SK-N-SH treated with all-trans-retinoic acid at 6 μM for 48 hours (cell line): ENCODE measurements around the gene CLEC4F.

Source experiments
- ATAC-seq: fragments of 200-7000 bp; cut with Tn5 transposase; 3 replicates; pipeline ENCODE4 v1.9.1; 2020; ENCODE audit warnings: mild to moderate bottlenecking, moderate library complexity
- BACH2 ChIP-seq: fragments of 250-450 bp; sonication (Bioruptor Pico); IDR thresholded peaks from 2 replicates; pipeline ENCODE4 v1.9.0; 2021; ENCODE audit warnings: mild to moderate bottlenecking, borderline replicate concordance
- CSDC2 ChIP-seq: fragments of 250-450 bp; sonication (Bioruptor Pico); IDR thresholded peaks from 2 replicates; pipeline ENCODE4 v1.5.0; 2020; ENCODE audit warnings: mild to moderate bottlenecking, moderate library complexity
- ESRRG ChIP-seq: fragments of 250-450 bp; sonication (Bioruptor Pico); IDR thresholded peaks from 2 replicates; pipeline ENCODE4 v1.6.1; 2021; ENCODE audit warnings: mild to moderate bottlenecking
- GLIS3 ChIP-seq: fragments of 250-450 bp; sonication (Bioruptor Pico); IDR thresholded peaks from 2 replicates; pipeline ENCODE4 v1.5.0; 2020; ENCODE audit warnings: mild to moderate bottlenecking, moderate library complexity
- ISL1 ChIP-seq: fragments of 250-450 bp; sonication (Bioruptor Pico); IDR thresholded peaks from 2 replicates; pipeline ENCODE4 v2.1.2; 2022; ENCODE audit warnings: mild to moderate bottlenecking, moderate library complexity
- OSR1 ChIP-seq: fragments of 250-450 bp; sonication (Bioruptor Pico); IDR thresholded peaks from 2 replicates; pipeline ENCODE4 v1.8.0; 2022; ENCODE audit warnings: moderate library complexity, mild to moderate bottlenecking, inconsistent platforms
- PPARA ChIP-seq: fragments of 250-450 bp; sonication (Bioruptor Pico); IDR thresholded peaks from 2 replicates; pipeline ENCODE4 v1.5.0; 2020; ENCODE audit warnings: mild to moderate bottlenecking, borderline replicate concordance
- RARB ChIP-seq: fragments of 250-450 bp; sonication (Bioruptor Pico); IDR thresholded peaks from 2 replicates; pipeline ENCODE4 v1.8.0; 2021; ENCODE audit warnings: mild to moderate bottlenecking, moderate library complexity
- SNAI2 ChIP-seq: fragments of 250-450 bp; sonication (Bioruptor Pico); IDR thresholded peaks from 2 replicates; pipeline ENCODE4 v1.5.0; 2020; ENCODE audit warnings: mild to moderate bottlenecking, moderate library complexity
- TCF4 ChIP-seq: fragments of 250-450 bp; sonication (Bioruptor Pico); IDR thresholded peaks from 2 replicates; pipeline ENCODE4 v1.8.0; 2021; ENCODE audit warnings: mild to moderate bottlenecking, moderate library complexity, borderline replicate concordance
- TOX ChIP-seq: fragments of 250-450 bp; sonication (Bioruptor Pico); IDR thresholded peaks from 2 replicates; pipeline ENCODE4 v1.8.0; 2021; ENCODE audit warnings: mild to moderate bottlenecking, moderate library complexity, borderline replicate concordance
- ZC3H10 ChIP-seq: fragments of 250-450 bp; sonication (Bioruptor Pico); IDR thresholded peaks from 2 replicates; pipeline ENCODE4 v1.5.1; 2021; ENCODE audit warnings: mild to moderate bottlenecking, moderate library complexity
- ZNF565 ChIP-seq: fragments of 450-650 bp; formaldehyde crosslinking; conservative IDR thresholded peaks from 2 replicates; pipeline ENCODE4 v1.5.0; 2020; ENCODE audit warnings: low read depth, mild to moderate bottlenecking, moderate library complexity
- ZNF70 ChIP-seq: fragments of 450-650 bp; formaldehyde crosslinking; IDR thresholded peaks from 2 replicates; pipeline ENCODE4 v1.5.0; 2020; ENCODE audit warnings: mild to moderate bottlenecking, moderate library complexity
- ZNF8 ChIP-seq: fragments of 450-650 bp; formaldehyde crosslinking; IDR thresholded peaks from 2 replicates; pipeline ENCODE4 v1.5.0; 2020; ENCODE audit warnings: mild to moderate bottlenecking, moderate library complexity
- TF ChIP-seq, protein P1 (sequence below): fragments of 250-450 bp; sonication (Bioruptor Pico); IDR thresholded peaks from 2 replicates; pipeline ENCODE4 v1.5.0; 2020; ENCODE audit warnings: mild to moderate bottlenecking, moderate library complexity
- TF ChIP-seq, protein P2 (sequence below): fragments of 250-450 bp; sonication (Bioruptor Pico); IDR thresholded peaks from 2 replicates; pipeline ENCODE4 v1.8.0; 2021; ENCODE audit warnings: low read depth, mild to moderate bottlenecking, moderate library complexity, borderline replicate concordance
- TF ChIP-seq, protein P3 (sequence below): fragments of 250-450 bp; sonication (Bioruptor Pico); IDR thresholded peaks from 2 replicates; pipeline ENCODE4 v1.5.1; 2020; ENCODE audit warnings: low read depth, mild to moderate bottlenecking, moderate library complexity
- TF ChIP-seq, protein P4 (sequence below): fragments of 250-450 bp; sonication (Bioruptor Pico); IDR thresholded peaks from 2 replicates; pipeline ENCODE4 v1.8.0; 2020; ENCODE audit warnings: mild to moderate bottlenecking, moderate library complexity, borderline replicate concordance
- TF ChIP-seq, protein P5 (sequence below): fragments of 250-450 bp; sonication (Bioruptor Pico); IDR thresholded peaks from 2 replicates; pipeline ENCODE4 v1.5.1; 2021; ENCODE audit warnings: mild to moderate bottlenecking, moderate library complexity

The CLEC4F gene

DNA sequence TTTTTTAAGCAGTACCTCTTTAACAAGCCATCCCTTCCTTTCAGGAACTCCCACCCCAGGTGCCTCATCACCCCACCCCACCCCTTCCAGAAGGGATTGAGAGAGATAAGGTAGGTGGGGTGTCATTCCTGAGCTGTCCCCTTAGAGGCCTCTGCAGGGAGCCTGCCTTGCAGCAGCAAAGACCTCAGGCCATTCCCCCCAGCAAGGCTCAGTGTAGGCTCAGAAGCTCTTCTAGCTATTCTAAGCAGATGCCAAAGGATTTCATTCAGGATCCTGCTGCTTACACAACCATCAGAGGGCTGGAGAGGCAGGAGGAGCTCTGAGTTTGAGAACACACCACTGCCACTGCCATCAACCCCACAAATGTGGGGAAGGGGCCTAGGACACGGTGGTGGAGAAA, 24.1 kb downstream of the CLEC4F start (continued):
- TF ChIP-seq ZNF8 (CRISPR knock-in tag) = no peak

DNA sequence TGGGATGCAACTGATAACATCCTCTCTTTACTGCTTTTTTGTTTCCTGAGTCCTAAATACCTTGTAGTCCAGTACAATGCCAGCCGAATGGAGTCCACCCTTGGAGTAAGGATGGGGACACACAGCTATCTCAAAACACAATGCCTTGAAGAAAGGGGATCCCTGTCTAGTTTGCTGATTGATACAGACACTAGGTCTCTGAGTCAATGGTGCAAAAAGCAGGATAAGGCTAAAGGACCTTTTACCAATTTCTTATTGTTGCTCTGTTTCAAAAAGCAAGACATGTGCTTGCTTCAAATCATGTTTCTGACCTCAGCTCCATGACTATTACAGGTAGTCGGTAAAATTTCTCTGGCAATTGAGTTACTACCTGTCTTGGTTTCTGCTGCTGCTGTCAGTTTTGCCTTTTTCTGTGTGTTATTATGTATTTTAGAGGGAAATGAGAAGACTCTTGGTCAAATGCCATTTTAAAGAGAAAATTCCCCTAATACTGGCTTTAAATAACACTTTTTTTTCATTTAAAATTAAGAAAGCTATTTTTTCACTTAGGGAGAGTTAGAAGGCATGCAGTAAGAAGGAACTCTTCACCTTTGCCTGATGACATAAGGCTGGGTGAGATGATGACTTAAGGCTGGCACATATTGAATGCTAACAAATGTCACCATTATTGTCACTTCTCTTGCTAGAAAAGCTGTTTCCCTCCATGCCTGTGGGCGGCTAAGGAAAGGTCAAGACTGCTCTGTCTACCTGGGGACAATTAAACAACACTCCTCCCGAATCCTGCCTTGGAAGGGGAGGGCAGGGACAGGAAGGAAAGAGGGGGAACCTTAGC, 25.0 kb downstream of the CLEC4F start:
- TF ChIP-seq, protein P1, sequence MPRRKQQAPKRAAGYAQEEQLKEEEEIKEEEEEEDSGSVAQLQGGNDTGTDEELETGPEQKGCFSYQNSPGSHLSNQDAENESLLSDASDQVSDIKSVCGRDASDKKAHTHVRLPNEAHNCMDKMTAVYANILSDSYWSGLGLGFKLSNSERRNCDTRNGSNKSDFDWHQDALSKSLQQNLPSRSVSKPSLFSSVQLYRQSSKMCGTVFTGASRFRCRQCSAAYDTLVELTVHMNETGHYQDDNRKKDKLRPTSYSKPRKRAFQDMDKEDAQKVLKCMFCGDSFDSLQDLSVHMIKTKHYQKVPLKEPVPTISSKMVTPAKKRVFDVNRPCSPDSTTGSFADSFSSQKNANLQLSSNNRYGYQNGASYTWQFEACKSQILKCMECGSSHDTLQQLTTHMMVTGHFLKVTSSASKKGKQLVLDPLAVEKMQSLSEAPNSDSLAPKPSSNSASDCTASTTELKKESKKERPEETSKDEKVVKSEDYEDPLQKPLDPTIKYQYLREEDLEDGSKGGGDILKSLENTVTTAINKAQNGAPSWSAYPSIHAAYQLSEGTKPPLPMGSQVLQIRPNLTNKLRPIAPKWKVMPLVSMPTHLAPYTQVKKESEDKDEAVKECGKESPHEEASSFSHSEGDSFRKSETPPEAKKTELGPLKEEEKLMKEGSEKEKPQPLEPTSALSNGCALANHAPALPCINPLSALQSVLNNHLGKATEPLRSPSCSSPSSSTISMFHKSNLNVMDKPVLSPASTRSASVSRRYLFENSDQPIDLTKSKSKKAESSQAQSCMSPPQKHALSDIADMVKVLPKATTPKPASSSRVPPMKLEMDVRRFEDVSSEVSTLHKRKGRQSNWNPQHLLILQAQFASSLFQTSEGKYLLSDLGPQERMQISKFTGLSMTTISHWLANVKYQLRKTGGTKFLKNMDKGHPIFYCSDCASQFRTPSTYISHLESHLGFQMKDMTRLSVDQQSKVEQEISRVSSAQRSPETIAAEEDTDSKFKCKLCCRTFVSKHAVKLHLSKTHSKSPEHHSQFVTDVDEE (CRISPR knock-in tag) = no peak
- TF ChIP-seq ESRRG (CRISPR knock-in tag) (no peak), RARB (CRISPR knock-in tag) (no peak), BACH2 (no peak)
- no peak for ATAC-seq

DNA sequence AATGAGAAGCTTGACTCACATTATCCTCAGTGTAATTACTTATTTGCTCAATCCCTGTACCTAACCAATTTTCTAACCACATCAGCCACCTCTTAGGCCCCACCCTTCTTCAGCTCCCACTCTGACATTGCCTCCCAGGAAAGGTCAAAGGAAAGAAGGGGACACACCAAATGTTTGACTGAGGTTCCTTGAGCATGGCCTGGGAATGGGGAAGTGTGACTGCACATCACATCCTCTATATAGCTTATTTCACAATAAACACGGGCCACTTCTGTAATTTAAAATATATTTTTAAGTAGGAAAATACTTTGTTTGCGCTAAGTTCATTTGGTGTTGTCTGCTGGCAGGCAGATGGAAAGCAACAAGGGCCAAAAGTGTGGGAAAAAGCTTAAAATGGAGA, 26.9 kb downstream of the CLEC4F start:
- TF ChIP-seq TOX (CRISPR knock-in tag) = no peak
- TF ChIP-seq ISL1 = no peak
- TF ChIP-seq, protein P1 (CRISPR knock-in tag) = no peak
- no peak for TF ChIP-seq PPARA (CRISPR knock-in tag)
- no peak for TF ChIP-seq BACH2
- TF ChIP-seq ZNF70 = no peak
- TF ChIP-seq ZNF565 (CRISPR knock-in tag) = no peak
- TF ChIP-seq TCF4 (CRISPR knock-in tag) = no peak
- no peak for TF ChIP-seq SNAI2
- TF ChIP-seq GLIS3 = no peak
- TF ChIP-seq, protein P2, sequence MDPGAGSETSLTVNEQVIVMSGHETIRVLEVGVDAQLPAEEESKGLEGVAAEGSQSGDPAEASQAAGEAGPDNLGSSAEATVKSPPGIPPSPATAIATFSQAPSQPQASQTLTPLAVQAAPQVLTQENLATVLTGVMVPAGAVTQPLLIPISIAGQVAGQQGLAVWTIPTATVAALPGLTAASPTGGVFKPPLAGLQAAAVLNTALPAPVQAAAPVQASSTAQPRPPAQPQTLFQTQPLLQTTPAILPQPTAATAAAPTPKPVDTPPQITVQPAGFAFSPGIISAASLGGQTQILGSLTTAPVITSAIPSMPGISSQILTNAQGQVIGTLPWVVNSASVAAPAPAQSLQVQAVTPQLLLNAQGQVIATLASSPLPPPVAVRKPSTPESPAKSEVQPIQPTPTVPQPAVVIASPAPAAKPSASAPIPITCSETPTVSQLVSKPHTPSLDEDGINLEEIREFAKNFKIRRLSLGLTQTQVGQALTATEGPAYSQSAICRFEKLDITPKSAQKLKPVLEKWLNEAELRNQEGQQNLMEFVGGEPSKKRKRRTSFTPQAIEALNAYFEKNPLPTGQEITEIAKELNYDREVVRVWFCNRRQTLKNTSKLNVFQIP (CRISPR knock-in tag) = no peak
- TF ChIP-seq ZC3H10 (CRISPR knock-in tag) = no peak
- TF ChIP-seq ESRRG (CRISPR knock-in tag) = no peak
- TF ChIP-seq, protein P3, sequence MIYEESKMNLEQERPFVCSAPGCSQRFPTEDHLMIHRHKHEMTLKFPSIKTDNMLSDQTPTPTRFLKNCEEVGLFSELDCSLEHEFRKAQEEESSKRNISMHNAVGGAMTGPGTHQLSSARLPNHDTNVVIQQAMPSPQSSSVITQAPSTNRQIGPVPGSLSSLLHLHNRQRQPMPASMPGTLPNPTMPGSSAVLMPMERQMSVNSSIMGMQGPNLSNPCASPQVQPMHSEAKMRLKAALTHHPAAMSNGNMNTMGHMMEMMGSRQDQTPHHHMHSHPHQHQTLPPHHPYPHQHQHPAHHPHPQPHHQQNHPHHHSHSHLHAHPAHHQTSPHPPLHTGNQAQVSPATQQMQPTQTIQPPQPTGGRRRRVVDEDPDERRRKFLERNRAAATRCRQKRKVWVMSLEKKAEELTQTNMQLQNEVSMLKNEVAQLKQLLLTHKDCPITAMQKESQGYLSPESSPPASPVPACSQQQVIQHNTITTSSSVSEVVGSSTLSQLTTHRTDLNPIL (CRISPR knock-in tag) = no peak
- TF ChIP-seq RARB (CRISPR knock-in tag) = no peak
- TF ChIP-seq, protein P4, sequence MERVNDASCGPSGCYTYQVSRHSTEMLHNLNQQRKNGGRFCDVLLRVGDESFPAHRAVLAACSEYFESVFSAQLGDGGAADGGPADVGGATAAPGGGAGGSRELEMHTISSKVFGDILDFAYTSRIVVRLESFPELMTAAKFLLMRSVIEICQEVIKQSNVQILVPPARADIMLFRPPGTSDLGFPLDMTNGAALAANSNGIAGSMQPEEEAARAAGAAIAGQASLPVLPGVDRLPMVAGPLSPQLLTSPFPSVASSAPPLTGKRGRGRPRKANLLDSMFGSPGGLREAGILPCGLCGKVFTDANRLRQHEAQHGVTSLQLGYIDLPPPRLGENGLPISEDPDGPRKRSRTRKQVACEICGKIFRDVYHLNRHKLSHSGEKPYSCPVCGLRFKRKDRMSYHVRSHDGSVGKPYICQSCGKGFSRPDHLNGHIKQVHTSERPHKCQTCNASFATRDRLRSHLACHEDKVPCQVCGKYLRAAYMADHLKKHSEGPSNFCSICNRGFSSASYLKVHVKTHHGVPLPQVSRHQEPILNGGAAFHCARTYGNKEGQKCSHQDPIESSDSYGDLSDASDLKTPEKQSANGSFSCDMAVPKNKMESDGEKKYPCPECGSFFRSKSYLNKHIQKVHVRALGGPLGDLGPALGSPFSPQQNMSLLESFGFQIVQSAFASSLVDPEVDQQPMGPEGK (CRISPR knock-in tag) = no peak
- no peak for TF ChIP-seq OSR1
- no peak for TF ChIP-seq CSDC2 (CRISPR knock-in tag)
- TF ChIP-seq, protein P5, sequence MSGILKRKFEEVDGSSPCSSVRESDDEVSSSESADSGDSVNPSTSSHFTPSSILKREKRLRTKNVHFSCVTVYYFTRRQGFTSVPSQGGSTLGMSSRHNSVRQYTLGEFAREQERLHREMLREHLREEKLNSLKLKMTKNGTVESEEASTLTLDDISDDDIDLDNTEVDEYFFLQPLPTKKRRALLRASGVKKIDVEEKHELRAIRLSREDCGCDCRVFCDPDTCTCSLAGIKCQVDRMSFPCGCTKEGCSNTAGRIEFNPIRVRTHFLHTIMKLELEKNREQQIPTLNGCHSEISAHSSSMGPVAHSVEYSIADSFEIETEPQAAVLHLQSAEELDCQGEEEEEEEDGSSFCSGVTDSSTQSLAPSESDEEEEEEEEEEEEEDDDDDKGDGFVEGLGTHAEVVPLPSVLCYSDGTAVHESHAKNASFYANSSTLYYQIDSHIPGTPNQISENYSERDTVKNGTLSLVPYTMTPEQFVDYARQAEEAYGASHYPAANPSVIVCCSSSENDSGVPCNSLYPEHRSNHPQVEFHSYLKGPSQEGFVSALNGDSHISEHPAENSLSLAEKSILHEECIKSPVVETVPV = no peak
- ATAC-seq = no peak
